H1 (cell line): ENCODE data around the gene ZNF615.
"Not testable (repeated sequence)": the region's sequence is repeated elsewhere in the genome, so short reads cannot be mapped to it uniquely, and the experiment has no call there.

Source experiments
- CEBPB ChIP-seq: IDR thresholded peaks from 2 replicates; pipeline ENCODE4 v1.6.1; 2012; ENCODE audit warnings: low read depth, low read length
- EZH2 ChIP-seq: fragments of 200-600 bp; sonication (generic); IDR thresholded peaks from 2 replicates; pipeline ENCODE4 v1.7.1; 2012; ENCODE audit warnings: low read depth, mild to moderate bottlenecking, moderate library complexity, low read length, inconsistent platforms; ENCODE audit not compliant: severe bottlenecking
- HDAC6 ChIP-seq: IDR thresholded peaks from one replicate; pipeline ENCODE4 v1.7.1; 2012; ENCODE audit warnings: low read depth, mild to moderate bottlenecking, inconsistent platforms, low read length, moderate library complexity
- KDM1A ChIP-seq: fragments of 200-600, 300-600 bp; sonication (generic); IDR thresholded peaks from 2 replicates; pipeline ENCODE4 v1.7.1; 2016; ENCODE audit warnings: mild to moderate bottlenecking, low read length, borderline replicate concordance
- POLR2AphosphoS5 ChIP-seq: IDR thresholded peaks from 2 replicates; pipeline ENCODE4 v1.6.1; 2011; ENCODE audit warnings: low read depth, low read length
- TF ChIP-seq, protein P1 (sequence below): IDR thresholded peaks from 2 replicates; pipeline ENCODE4 v1.6.1; 2012; ENCODE audit warnings: inconsistent platforms

DNA sequence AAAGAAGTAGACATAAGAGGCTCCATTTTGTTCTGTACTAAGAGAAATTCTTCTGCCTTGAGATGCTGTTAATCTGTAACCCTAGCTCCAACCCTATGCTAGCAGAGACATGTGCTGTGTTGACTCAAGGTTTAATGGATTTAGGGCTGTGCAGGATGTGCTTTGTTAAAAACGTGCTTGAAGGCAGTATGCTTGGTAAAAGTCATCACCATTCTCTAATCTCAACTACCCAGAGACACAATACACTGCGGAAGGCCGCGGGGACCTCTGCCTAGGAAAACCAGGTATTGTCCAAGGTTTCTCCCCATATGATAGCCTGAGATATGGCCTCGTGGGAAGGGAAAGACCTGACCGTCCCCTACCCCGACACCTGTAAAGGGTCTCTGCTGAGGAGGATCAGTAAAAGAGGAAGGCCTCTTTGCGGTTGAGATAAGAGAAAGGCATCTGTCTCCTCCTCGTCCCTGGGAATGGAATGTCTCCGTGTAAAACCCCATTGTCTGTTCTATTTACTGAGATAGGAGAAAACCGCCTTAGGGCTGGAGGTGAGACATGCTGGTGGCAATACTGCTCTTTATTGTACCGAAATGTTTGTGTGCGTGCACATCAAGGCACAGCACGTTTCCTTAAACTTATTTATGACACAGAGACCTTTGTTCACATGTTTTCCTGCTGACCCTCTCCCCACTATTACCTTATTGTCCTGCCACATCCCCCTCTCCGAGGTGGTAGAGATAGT lies 18.4 kb upstream of the ZNF615 start:
- not testable (repeated sequence) for TF ChIP-seq POLR2AphosphoS5, EZH2, HDAC6, CEBPB, KDM1A
- TF ChIP-seq, protein P1, sequence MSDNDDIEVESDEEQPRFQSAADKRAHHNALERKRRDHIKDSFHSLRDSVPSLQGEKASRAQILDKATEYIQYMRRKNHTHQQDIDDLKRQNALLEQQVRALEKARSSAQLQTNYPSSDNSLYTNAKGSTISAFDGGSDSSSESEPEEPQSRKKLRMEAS: not testable (repeated sequence)
